ENCODE data around the gene COLEC11.

COLEC11 gene

DNA sequence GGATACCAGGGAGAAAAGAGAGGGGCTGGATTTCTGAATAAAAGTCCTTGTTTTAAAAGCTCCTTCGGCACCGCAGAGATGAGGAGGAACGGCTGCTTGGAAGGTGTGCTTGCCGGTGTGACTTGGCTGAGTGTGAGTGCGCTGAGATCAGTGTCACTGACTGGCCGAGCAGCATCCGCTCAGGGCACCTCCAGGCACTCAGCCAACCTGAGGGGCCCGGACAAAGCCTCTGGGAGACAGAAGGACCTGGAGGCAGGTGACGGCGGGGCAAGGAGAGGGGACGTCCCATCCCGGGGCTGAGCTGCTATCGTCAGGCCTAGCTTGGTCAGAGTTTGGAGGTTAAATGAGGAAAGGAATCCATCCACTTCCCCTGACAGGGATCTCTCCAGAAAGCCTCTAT lies 46.3 kb downstream of the COLEC11 start:
- Histone ChIP-seq H3K36me3 (ENCODE audit: control insufficient read depth in 2 of 2, insufficient read depth in 2 of 2, low read length in 2 of 2) (no peaks in the 10 kb centered on the region), H3K27ac (ENCODE audit: low read length) (no peak overlapping the region), H3K9me3 (ENCODE audit: control insufficient read depth in 2 of 2, low read length in 2 of 2) (no peaks in the 10 kb centered on the region), H3K4me3 (ENCODE audit: low read length in 2 of 2) (no peak overlapping the region), H3K4me1 (ENCODE audit: control insufficient read depth, insufficient read depth, low read length) (no peaks in the 10 kb centered on the region), H3K27me3 (ENCODE audit: control insufficient read depth in 1 of 2, insufficient read depth in 2 of 2, low read length in 2 of 2) (no peaks in the 10 kb centered on the region), H3K9ac (ENCODE audit: low read length in 2 of 2) (no peak overlapping the region)

DNA sequence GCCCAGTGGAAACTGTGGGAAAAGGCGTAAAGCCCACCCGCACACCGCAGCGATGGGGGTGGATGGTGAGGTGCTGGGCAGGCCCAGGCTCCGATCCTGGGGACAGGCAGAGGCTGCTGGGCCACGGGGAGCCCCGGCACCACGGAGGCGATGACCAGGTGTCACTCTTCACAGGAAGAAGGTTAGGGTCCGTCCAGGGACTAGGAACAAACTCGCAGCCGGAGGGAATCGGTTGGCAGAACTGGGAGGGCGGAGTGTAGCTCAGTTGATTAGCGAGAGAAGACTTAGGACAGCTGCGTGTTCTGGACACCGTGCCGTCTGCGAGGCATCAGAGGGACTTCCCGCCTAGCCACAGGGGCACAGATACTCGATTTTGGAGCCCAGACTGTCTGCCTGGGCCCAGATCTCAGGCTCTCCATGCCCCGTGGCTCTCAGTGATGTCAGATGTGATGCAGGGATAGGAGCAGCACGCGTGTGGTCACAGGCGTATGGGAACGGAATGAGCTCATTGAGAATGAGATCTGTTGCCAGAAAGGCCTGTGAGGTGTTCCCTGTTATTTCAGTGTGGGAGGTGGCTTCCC lies 47.0 kb downstream of the COLEC11 start:
- Histone ChIP-seq H3K27ac (ENCODE audit: low read length) (no peak overlapping the region), H3K9me3 (ENCODE audit: control insufficient read depth in 2 of 2, low read length in 2 of 2) (no peaks in the 10 kb centered on the region), H3K4me1 (ENCODE audit: control insufficient read depth, insufficient read depth, low read length) (no peaks in the 10 kb centered on the region), H3K27me3 (ENCODE audit: control insufficient read depth in 1 of 2, insufficient read depth in 2 of 2, low read length in 2 of 2) (no peaks in the 10 kb centered on the region), H3K9ac (ENCODE audit: low read length in 2 of 2) (no peak overlapping the region), H3K36me3 (ENCODE audit: control insufficient read depth in 2 of 2, insufficient read depth in 2 of 2, low read length in 2 of 2) (no peaks in the 10 kb centered on the region), H3K4me3 (ENCODE audit: low read length in 2 of 2) (no peak overlapping the region)

DNA sequence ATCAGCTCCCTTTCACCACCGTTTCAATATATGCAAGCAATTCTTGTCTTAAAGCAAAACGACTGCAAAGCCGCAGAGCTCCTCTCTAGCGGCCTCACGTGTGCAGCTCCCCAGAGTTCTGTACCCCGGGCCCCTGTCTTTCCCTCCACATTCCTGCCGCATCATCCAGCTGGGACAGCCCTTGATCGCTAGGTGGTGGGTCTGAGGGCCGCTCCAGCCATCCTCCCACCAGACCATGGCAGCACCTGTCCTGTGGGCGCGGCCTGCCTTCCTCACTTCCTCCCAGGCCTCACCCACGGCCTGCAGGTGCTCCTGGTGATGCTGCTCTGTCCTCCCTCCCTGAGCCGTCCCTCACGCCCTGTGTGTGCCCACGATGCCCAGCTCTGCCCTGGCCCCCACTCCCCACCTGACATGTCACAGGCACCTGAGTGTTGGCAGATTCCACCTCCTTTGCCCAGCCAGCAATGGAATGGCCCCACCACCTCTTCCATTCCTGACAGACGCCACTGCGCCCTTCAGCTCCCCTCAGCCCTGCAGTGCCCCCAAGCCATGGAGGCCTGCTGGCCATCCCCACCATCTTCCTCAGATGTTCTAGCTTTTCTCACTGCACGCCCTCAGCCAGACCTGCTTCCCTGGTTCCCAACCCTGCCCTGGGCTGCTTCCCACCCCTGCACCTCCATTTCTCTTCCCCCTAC lies 47.8 kb downstream of the COLEC11 start:
- Histone ChIP-seq H3K4me1 (ENCODE audit: control insufficient read depth, insufficient read depth, low read length) (no peaks in the 10 kb centered on the region), H3K36me3 (ENCODE audit: control insufficient read depth in 2 of 2, insufficient read depth in 2 of 2, low read length in 2 of 2) (no peaks in the 10 kb centered on the region), H3K9ac (ENCODE audit: low read length in 2 of 2) (no peak overlapping the region), H3K27ac (ENCODE audit: low read length) (no peak overlapping the region), H3K27me3 (ENCODE audit: control insufficient read depth in 1 of 2, insufficient read depth in 2 of 2, low read length in 2 of 2) (no peaks in the 10 kb centered on the region), H3K9me3 (ENCODE audit: control insufficient read depth in 2 of 2, low read length in 2 of 2) (no peaks in the 10 kb centered on the region), H3K4me3 (ENCODE audit: low read length in 2 of 2) (no peak overlapping the region)

DNA sequence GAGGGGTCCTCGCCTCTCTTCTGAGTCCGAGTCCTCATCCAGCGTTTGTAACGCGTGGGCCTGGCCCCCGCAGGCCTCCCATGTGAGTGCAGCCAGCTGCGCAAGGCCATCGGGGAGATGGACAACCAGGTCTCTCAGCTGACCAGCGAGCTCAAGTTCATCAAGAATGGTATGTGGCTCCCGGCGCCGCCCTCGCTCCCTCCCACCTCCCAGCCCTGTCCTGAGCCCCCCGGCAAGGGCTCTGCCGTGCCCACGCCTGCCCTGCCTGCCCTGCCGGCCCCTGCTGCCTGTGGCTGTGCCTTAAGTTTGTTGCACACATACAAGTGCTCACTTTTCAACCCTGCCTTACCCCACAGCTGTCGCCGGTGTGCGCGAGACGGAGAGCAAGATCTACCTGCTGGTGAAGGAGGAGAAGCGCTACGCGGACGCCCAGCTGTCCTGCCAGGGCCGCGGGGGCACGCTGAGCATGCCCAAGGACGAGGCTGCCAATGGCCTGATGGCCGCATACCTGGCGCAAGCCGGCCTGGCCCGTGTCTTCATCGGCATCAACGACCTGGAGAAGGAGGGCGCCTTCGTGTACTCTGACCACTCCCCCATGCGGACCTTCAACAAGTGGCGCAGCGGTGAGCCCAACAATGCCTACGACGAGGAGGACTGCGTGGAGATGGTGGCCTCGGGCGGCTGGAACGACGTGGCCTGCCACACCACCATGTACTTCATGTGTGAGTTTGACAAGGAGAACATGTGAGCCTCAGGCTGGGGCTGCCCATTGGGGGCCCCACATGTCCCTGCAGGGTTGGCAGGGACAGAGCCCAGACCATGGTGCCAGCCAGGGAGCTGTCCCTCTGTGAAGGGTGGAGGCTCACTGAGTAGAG lies 48.7 kb downstream of the COLEC11 start:
- no peak overlapping the region for H3K4me3 ChIP-seq (ENCODE audit: low read length in 2 of 2)

DNA sequence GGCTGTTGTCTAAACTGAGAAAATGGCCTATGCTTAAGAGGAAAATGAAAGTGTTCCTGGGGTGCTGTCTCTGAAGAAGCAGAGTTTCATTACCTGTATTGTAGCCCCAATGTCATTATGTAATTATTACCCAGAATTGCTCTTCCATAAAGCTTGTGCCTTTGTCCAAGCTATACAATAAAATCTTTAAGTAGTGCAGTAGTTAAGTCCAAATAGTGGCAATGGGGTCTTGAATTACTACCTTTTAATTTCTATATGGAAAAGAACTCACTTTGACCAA lies 49.3 kb downstream of the COLEC11 start:
- Histone ChIP-seq H3K9ac (ENCODE audit: low read length in 2 of 2) (no peak overlapping the region), H3K4me1 (ENCODE audit: control insufficient read depth, insufficient read depth, low read length) (no peaks in the 10 kb centered on the region), H3K9me3 (ENCODE audit: control insufficient read depth in 2 of 2, low read length in 2 of 2) (no peaks in the 10 kb centered on the region), H3K4me3 (ENCODE audit: low read length in 2 of 2) (no peak overlapping the region), H3K27ac (ENCODE audit: low read length) (no peak overlapping the region), H3K27me3 (ENCODE audit: control insufficient read depth in 1 of 2, insufficient read depth in 2 of 2, low read length in 2 of 2) (no peaks in the 10 kb centered on the region), H3K36me3 (ENCODE audit: control insufficient read depth in 2 of 2, insufficient read depth in 2 of 2, low read length in 2 of 2) (no peaks in the 10 kb centered on the region)

More for the DNA sequence above, 48.7 kb downstream of the COLEC11 start:
- H3K27me3 ChIP-seq (ENCODE audit: control insufficient read depth in 1 of 2, insufficient read depth in 2 of 2, low read length in 2 of 2), result no peaks in the 10 kb centered on the region
- H3K9ac ChIP-seq (ENCODE audit: low read length in 2 of 2), result no peak overlapping the region
- no peaks in the 10 kb centered on the region for H3K9me3 ChIP-seq (ENCODE audit: control insufficient read depth in 2 of 2, low read length in 2 of 2)
- H3K36me3 ChIP-seq (ENCODE audit: control insufficient read depth in 2 of 2, insufficient read depth in 2 of 2, low read length in 2 of 2), result no peaks in the 10 kb centered on the region
- no peak overlapping the region for H3K27ac ChIP-seq (ENCODE audit: low read length)
- no peaks in the 10 kb centered on the region for H3K4me1 ChIP-seq (ENCODE audit: control insufficient read depth, insufficient read depth, low read length)

DNA sequence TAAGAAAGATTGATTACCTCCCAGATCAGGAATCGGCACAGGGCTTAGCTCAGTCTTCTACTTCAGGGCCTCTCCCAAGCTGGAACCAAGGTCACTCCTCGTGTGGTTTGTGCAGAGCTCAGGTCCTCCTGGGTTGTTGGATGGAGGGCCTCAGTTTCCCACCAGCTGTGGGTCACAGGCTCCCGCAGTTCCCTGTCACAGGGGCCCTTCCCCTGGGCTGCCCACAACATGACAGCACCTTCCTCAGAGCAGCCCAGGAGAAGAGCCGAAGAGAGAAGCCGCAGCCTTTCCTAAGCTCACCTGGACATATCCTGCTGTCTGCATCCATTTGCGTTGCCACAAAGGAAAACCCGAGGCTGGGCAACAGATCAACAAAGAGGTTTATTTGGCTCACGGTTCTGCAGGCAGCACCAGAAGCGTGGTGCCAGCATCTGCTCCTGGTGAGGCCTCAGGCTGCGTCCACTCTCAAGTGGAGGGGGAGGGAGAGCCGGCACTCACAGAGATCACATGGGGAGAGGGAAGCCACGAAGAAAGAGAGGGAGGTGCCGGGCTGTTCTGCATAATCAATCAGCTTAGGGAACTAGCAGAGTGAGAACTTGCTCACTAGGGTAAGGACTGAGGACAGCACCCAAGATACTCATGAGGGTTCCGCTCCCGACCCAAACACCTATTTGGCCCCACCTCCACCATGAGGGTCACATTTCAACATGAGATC lies 50.1 kb downstream of the COLEC11 start:
- H3K4me3 ChIP-seq (ENCODE audit: low read length in 2 of 2), result no peak overlapping the region
- H3K4me1 ChIP-seq (ENCODE audit: control insufficient read depth, insufficient read depth, low read length), result no peaks in the 10 kb centered on the region
- H3K9me3 ChIP-seq (ENCODE audit: control insufficient read depth in 2 of 2, low read length in 2 of 2), result no peaks in the 10 kb centered on the region
- no peak overlapping the region for H3K27ac ChIP-seq (ENCODE audit: low read length)
- no peaks in the 10 kb centered on the region for H3K27me3 ChIP-seq (ENCODE audit: control insufficient read depth in 1 of 2, insufficient read depth in 2 of 2, low read length in 2 of 2)
- H3K9ac ChIP-seq (ENCODE audit: low read length in 2 of 2), result no peak overlapping the region
- no peaks in the 10 kb centered on the region for H3K36me3 ChIP-seq (ENCODE audit: control insufficient read depth in 2 of 2, insufficient read depth in 2 of 2, low read length in 2 of 2)

DNA sequence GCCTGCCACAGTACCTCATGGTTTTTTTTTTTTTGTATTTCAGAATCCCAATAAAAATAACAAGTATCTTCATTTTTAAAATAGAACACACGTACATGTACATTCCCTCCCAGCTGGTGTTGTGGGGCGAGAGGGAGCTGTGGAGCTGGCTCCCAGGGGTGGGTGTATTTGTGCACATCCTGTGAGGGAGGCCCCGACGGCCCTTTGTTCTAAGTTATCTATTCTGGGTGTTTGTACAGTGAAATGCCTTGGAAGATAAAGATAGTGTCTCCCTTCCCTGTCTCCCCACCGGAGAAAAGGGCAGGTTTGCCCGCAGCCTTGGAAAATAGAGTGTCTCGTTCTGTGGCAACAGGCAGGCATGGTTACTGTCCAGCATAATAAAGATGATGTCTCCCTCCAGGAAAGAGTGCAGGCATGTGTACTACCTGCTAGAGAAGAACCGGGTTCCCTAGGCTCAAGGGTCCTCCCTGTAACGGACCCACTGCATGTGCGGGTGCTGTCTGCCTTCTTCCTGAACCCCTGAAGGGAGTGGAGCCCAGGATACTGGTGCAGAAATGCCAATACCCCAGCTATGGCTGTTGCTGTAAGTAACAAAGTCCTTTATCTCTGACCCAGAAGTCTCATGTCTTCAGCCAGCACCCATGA lies 51.0 kb downstream of the COLEC11 start:
- Histone ChIP-seq H3K4me1 (ENCODE audit: control insufficient read depth, insufficient read depth, low read length) (peaks cover 6% of the 10 kb centered on the region), H3K9ac (ENCODE audit: low read length in 2 of 2) (no peak overlapping the region), H3K4me3 (ENCODE audit: low read length in 2 of 2) (no peak overlapping the region), H3K36me3 (ENCODE audit: control insufficient read depth in 2 of 2, insufficient read depth in 2 of 2, low read length in 2 of 2) (no peaks in the 10 kb centered on the region), H3K27ac (ENCODE audit: low read length) (no peak overlapping the region), H3K9me3 (ENCODE audit: control insufficient read depth in 2 of 2, low read length in 2 of 2) (no peaks in the 10 kb centered on the region), H3K27me3 (ENCODE audit: control insufficient read depth in 1 of 2, insufficient read depth in 2 of 2, low read length in 2 of 2) (no peaks in the 10 kb centered on the region)

DNA sequence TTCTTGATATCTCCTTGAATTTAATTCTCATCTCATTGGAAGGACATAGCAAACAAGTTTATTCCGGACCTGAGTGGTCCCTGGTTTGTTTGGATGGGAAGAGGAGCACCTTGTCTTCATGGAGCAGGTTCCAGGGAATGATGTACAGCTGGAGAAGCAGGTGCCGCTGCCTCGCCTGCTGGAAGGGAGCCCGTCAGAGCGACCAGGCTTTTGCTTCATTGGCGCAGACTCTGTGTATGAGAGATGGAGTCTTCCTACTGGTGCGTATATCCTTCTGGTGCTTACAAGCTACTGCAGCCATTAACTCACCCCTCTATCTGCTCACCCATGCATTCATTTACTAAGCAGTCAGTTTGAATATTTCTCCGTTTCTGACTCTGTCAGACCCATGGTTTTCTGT lies 51.5 kb downstream of the COLEC11 start:
- Histone ChIP-seq H3K27me3 (ENCODE audit: control insufficient read depth in 1 of 2, insufficient read depth in 2 of 2, low read length in 2 of 2) (no peaks in the 10 kb centered on the region), H3K4me3 (ENCODE audit: low read length in 2 of 2) (no peak overlapping the region), H3K36me3 (ENCODE audit: control insufficient read depth in 2 of 2, insufficient read depth in 2 of 2, low read length in 2 of 2) (no peaks in the 10 kb centered on the region), H3K4me1 (ENCODE audit: control insufficient read depth, insufficient read depth, low read length) (peaks cover 8% of the 10 kb centered on the region), H3K9me3 (ENCODE audit: control insufficient read depth in 2 of 2, low read length in 2 of 2) (no peaks in the 10 kb centered on the region), H3K9ac (ENCODE audit: low read length in 2 of 2) (no peak overlapping the region), H3K27ac (ENCODE audit: low read length) (no peak overlapping the region)

DNA sequence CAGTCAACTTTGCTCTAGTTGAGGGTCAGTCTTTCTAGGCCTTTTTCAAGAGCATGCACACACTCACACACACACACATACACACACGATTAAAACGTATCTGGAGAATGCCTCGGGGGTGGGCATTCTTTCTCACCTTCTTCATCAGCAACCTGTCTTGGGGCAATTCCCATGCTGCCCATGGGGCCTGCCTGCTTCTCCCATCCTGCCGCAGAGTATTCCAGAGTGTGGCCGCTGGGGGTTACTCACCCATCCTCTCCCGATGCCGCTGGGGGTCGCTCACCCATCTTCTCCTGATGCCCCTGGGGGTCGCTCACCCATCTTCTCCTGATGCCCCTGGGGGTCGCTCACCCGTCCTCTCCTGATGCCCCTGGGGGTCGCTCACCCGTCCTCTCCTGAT lies 52.3 kb downstream of the COLEC11 start:
- no peaks in the 10 kb centered on the region for H3K27me3 ChIP-seq (ENCODE audit: control insufficient read depth in 1 of 2, insufficient read depth in 2 of 2, low read length in 2 of 2)
- H3K4me3 ChIP-seq (ENCODE audit: low read length in 2 of 2), result no peak overlapping the region
- H3K36me3 ChIP-seq (ENCODE audit: control insufficient read depth in 2 of 2, insufficient read depth in 2 of 2, low read length in 2 of 2), result no peaks in the 10 kb centered on the region
- H3K9me3 ChIP-seq (ENCODE audit: control insufficient read depth in 2 of 2, low read length in 2 of 2), result no peaks in the 10 kb centered on the region
- no peak overlapping the region for H3K9ac ChIP-seq (ENCODE audit: low read length in 2 of 2)
- no peak overlapping the region for H3K27ac ChIP-seq (ENCODE audit: low read length)
- peaks cover 16% of the 10 kb centered on the region for H3K4me1 ChIP-seq (ENCODE audit: control insufficient read depth, insufficient read depth, low read length)

DNA sequence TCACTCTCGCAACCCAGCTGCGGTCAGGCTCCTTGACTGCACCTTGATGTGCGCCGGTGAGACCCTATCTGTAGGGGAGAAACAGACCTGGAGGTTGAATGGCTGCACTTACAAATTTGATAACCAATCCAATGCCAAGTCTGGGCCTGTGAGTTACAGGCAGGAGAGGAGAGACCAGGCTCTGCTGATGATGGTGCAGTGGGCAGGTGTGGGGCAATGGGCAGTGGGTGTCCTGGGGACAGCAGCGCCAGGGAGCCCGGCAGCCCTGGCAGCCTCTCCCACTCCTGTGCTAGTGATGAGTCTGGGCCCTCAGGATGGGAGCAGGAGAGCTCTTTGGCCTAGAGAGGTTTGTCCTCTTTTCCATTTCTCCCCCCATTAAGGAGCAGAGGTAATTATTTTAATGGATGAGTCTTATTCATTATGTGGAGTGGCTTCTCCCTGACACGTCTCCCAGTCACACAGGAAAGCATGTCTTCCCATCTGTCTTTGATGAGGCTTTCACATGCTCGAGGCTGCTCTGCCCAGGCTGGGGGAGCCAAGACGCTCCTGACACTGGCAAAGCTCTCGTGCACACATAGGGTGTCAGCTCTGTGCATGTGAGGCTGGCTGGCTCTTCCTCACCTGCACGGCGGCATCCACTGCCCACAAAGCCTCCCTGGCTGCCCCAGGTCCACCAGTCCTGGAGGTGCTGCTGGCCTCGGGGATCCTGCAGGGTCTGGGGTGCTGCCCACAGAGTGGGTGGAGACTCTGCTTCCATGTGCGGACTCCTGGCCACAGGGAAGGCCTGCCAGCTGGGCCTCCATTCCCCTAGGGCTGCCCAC lies 53.1 kb downstream of the COLEC11 start:
- no peak overlapping the region for H3K4me3 ChIP-seq (ENCODE audit: low read length in 2 of 2)
- no peaks in the 10 kb centered on the region for H3K27me3 ChIP-seq (ENCODE audit: control insufficient read depth in 1 of 2, insufficient read depth in 2 of 2, low read length in 2 of 2)
- no peaks in the 10 kb centered on the region for H3K9me3 ChIP-seq (ENCODE audit: control insufficient read depth in 2 of 2, low read length in 2 of 2)
- no peaks in the 10 kb centered on the region for H3K36me3 ChIP-seq (ENCODE audit: control insufficient read depth in 2 of 2, insufficient read depth in 2 of 2, low read length in 2 of 2)
- H3K4me1 ChIP-seq (ENCODE audit: control insufficient read depth, insufficient read depth, low read length), result peaks cover 17% of the 10 kb centered on the region
- H3K27ac ChIP-seq (ENCODE audit: low read length), result no peak overlapping the region
- H3K9ac ChIP-seq (ENCODE audit: low read length in 2 of 2), result no peak overlapping the region
